ENCODE measurements around the gene MAPKBP1. TPM values are rescaled to one million over a fixed set of nuclear protein-coding genes. Genes with fewer than 3 reads are reported as not detected.

MAPKBP1 gene
- total RNA-seq, 2 experiments from 2014 or later = 16.1 to 16.6 TPM

DNA sequence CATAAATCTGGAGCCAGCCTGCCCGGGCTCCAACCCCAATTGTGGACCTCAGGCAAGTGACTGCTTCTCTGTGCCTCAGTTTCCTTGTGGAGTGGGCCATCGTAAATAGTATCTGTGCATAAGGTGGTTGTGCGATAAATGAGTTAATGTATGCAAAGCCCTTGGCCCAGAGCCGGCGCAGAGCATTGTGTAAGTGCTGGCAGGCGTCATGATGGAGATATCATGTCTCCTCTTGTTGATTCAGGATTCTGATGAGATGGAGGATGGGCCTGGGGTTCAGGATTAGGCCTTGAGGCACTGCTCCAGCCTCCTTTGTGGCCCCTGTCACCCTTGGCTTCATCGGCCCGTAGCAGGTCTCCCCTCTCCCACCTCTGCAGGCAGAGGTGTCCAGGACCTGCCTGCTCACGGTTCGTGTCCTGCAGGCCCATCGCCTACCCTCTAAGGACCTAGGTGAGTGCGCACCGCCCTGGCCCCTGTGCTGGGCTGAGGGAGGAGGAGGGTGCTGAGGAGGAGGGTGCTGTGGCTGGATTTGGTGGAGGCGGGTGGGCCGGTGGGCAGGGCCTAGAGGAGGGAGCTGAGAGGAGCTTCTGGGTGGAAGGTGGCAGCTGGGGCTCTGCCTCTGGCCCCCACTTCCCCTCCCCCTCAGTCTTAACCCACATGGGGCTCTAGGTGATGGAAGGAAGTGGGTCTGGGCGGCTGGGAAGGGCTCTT, 65.7 kb downstream of the MAPKBP1 start:
- peaks cover 4% of the 10 kb centered on the region for H3K4me1 Mint-ChIP-seq (ENCODE audit: low read depth)
- H3K36me3 Mint-ChIP-seq = no peaks in the 10 kb centered on the region
- no peak overlapping the region for H3K27ac Mint-ChIP-seq
- no peak for DNase-seq
- H3K9me3 Mint-ChIP-seq = no peaks in the 10 kb centered on the region
- H3K4me3 Mint-ChIP-seq = no peak overlapping the region
- POLR2A ChIA-PET = no interaction called here
- intact Hi-C loops (cut with micrococcal nuclease) = no loop called here
- H3K27me3 Mint-ChIP-seq = no peaks in the 10 kb centered on the region
- CTCF ChIA-PET = interaction anchor here (0.8 kb wide), 1 partner anchor 63 kb away, joined by 3 read pairs; no protein-coding TSS in a partner anchor

DNA sequence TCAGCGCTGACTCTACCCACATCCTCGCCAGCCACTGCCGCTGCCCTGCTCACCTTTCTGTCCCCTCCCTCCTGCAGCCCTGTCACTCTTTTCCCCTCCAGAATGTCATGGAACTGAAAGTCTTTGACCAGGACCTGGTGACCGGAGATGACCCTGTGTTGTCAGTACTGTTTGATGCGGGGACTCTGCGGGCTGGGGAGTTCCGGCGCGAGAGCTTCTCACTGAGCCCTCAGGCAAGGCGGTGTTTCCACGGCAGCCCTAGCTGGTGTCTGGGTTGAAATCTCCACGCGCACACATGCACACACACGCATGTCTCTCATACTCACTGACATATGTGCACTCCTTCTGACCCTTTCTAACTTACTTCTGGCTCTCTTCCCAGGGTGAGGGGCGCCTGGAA, 66.4 kb downstream of the MAPKBP1 start:
- POLR2A ChIA-PET = interaction anchor here (0.6 kb wide), 1 partner anchor 62 kb away, joined by 3 read pairs; no protein-coding TSS in a partner anchor
- H3K4me1 Mint-ChIP-seq (ENCODE audit: low read depth) = no peaks in the 10 kb centered on the region
- no peak overlapping the region for H3K27ac Mint-ChIP-seq
- no peaks in the 10 kb centered on the region for H3K9me3 Mint-ChIP-seq
- no peak for DNase-seq
- H3K27me3 Mint-ChIP-seq = no peaks in the 10 kb centered on the region
- intact Hi-C loops (cut with micrococcal nuclease) = no loop called here
- H3K36me3 Mint-ChIP-seq = no peaks in the 10 kb centered on the region
- CTCF ChIA-PET = no interaction called here
- H3K4me3 Mint-ChIP-seq = no peak overlapping the region

DNA sequence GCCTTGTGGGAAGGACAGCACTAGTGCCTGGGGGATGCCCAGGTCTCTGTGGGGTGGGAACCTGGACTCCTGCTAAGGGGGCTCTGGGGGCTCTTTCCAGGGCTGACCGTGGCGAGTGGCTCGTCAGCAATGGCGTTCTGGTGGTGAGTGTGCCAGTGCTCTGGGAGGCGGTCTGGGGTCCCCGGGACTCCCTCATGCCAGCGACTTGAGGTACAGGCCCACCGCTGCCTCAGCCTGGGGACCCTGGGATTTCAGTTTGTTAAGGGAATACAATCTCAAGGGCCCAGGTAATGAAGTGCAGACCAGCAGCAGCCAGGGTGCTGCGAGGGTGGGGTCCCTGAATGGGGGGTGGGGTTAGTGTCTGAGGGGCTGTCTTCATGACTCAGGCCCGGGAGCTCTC, 66.8 kb downstream of the MAPKBP1 start:
- intact Hi-C loops (cut with micrococcal nuclease) = no loop called here
- ChIA-PET CTCF (no interaction called here), POLR2A (no interaction called here)
- Mint-ChIP-seq H3K4me1 (ENCODE audit: low read depth) (no peaks in the 10 kb centered on the region), H3K36me3 (peaks cover 2% of the 10 kb centered on the region), H3K27me3 (no peaks in the 10 kb centered on the region), H3K9me3 (no peaks in the 10 kb centered on the region), H3K27ac (no peak overlapping the region), H3K4me3 (no peak overlapping the region)
- no peak for DNase-seq

DNA sequence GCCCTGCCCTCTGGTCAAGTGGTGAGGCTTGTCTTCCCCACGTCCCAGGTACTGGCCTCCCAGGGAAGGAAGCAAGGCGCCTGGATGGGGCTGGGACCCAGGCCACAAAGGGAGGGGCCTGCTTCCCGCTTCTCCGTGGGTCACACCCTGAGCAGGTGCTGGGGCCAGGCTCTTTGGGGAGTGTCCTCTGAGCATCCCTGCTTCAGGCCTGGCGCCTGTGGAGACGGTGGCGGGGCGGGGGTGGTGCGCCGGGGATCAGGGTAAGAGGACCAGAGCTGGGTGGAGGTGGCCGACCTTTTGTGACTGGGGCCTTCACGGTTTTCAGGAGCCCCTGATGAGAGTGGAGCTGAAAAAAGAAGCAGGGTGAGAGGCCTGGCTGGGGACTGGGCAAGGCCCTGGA, 67.9 kb downstream of the MAPKBP1 start:
- H3K27ac Mint-ChIP-seq = no peak overlapping the region
- ChIA-PET POLR2A (no interaction called here), CTCF (no interaction called here)
- H3K36me3 Mint-ChIP-seq = peaks cover 4% of the 10 kb centered on the region
- intact Hi-C loops (cut with micrococcal nuclease) = no loop called here
- no peaks in the 10 kb centered on the region for H3K9me3 Mint-ChIP-seq
- no peaks in the 10 kb centered on the region for H3K4me1 Mint-ChIP-seq (ENCODE audit: low read depth)
- H3K4me3 Mint-ChIP-seq = no peak overlapping the region
- DNase-seq = no peak
- no peaks in the 10 kb centered on the region for H3K27me3 Mint-ChIP-seq

DNA sequence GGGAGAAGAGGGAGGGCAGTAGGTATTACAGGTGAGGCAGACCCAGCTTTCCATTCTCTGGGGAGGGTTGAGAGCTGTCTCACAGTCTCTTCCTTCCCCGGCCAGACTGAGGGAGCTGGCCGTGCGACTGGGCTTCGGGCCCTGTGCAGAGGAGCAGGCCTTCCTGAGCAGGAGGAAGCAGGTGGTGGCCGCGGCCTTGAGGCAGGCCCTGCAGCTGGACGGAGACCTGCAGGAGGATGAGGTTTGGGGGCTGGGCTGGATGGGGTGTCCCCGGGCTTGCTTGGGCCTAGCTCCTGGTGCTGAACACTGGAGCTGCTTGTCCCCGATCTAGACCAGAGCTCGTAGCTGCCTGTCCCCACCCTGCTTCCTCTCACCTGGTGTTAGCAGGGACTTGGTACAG, 69.3 kb downstream of the MAPKBP1 start:
- H3K4me3 Mint-ChIP-seq = no peak overlapping the region
- H3K36me3 Mint-ChIP-seq = peaks cover 10% of the 10 kb centered on the region
- ChIA-PET POLR2A (no interaction called here), CTCF (no interaction called here)
- DNase-seq = no peak
- no peak overlapping the region for H3K27ac Mint-ChIP-seq
- H3K9me3 Mint-ChIP-seq = no peaks in the 10 kb centered on the region
- intact Hi-C loops (cut with micrococcal nuclease) = no loop called here
- H3K27me3 Mint-ChIP-seq = no peaks in the 10 kb centered on the region
- H3K4me1 Mint-ChIP-seq (ENCODE audit: low read depth) = peaks cover 5% of the 10 kb centered on the region

DNA sequence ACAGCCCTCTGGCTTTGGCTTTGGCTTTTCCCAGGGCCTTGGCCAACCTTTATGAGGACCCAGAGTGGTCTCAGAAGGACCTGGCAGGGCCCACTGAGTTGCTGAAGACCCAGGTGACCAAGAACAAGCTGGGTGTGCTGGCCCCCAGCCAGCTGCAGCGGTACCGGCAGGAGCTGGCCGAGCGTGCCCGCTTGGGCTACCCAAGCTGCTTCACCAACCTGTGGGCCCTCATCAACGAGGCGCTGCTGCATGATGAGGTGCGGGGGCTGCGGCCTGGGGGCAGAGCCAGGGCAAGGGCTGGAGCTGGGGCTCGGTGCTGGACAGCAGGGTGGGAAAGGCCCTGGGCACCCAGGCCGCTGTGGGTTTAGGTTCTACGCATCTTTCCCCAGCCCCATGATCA, 70.5 kb downstream of the MAPKBP1 start:
- Mint-ChIP-seq H3K27me3 (no peaks in the 10 kb centered on the region), H3K9me3 (no peaks in the 10 kb centered on the region), H3K36me3 (peaks cover 10% of the 10 kb centered on the region), H3K27ac (no peak overlapping the region), H3K4me3 (no peak overlapping the region), H3K4me1 (ENCODE audit: low read depth) (peaks cover 11% of the 10 kb centered on the region)
- ChIA-PET POLR2A (no interaction called here), CTCF (no interaction called here)
- no peak for DNase-seq
- intact Hi-C loops (cut with micrococcal nuclease) = no loop called here

DNA sequence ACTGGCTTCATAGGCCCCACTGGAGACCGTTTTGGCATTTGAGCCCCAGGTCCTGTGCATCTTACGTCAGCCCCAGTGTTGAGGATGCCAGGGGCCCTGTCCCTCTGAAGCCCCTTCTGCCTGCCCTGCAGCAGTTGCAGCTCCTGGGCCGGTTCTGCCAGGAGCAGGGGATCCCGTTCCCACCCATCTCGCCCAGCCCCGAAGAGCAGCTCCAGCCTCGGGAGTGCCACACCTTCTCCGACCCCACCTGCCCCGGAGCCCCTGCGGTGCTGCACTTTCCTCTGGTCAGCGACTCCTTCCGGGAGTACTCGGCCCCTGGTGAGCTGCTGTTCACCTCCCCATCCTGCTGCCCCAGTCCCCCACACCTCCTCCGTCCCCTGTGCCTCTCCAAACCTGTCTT, 72.9 kb downstream of the MAPKBP1 start:
- DNase-seq = no peak
- Mint-ChIP-seq H3K4me3 (no peak overlapping the region), H3K9me3 (no peaks in the 10 kb centered on the region), H3K4me1 (ENCODE audit: low read depth) (peaks cover 11% of the 10 kb centered on the region), H3K27me3 (no peaks in the 10 kb centered on the region), H3K36me3 (peaks cover 10% of the 10 kb centered on the region), H3K27ac (no peak overlapping the region)
- intact Hi-C loops (cut with micrococcal nuclease) = no loop called here
- ChIA-PET CTCF (no interaction called here), POLR2A (no interaction called here)

DNA sequence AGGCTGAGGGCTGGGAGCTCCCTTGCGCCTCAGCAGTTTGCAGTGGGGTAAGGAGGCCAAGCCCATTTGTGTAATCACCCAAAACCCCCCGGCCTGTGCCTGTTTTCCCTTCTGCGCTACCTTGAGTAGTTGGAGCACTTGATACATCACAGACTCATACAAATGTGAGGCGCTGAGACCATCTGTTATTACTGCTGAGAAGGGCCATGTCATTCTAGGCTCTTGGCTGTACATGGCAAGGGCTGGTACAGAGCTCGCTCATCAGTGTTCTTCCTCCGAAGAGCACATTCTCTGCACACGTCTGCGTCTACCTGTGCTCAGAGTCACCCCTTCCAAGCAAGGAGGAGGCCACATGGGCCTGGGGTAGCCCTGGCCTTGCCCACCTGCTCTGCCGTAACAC, 73.7 kb downstream of the MAPKBP1 start:
- ChIA-PET CTCF (interaction anchor here (0.9 kb wide), 1 partner anchor 57 kb away, joined by 5 read pairs; no protein-coding TSS in a partner anchor), POLR2A (no interaction called here)
- H3K9me3 Mint-ChIP-seq = no peaks in the 10 kb centered on the region
- intact Hi-C loops (cut with micrococcal nuclease) = no loop called here
- DNase-seq = no peak
- no peak overlapping the region for H3K27ac Mint-ChIP-seq
- peaks cover 11% of the 10 kb centered on the region for H3K4me1 Mint-ChIP-seq (ENCODE audit: low read depth)
- no peak overlapping the region for H3K4me3 Mint-ChIP-seq
- H3K27me3 Mint-ChIP-seq = no peaks in the 10 kb centered on the region
- peaks cover 10% of the 10 kb centered on the region for H3K36me3 Mint-ChIP-seq

DNA sequence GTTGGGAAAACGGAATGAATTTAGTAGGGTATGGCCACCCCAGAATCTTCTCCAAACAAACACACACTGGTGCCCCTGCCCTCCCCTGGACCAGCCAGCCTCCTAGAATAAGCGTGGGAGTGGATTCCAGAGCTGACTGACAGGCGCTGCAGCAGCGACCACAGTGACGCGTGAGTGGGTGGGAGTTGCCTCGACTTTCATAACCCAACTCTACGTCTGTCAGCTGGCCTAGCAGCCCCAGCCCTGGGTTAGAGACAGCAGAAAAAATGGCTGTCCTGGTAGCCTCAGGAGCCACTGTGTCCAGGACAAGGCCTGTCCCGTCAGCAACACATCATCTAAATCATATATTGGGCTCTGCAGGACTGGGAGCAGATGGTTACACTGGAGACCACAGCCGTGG, 74.3 kb downstream of the MAPKBP1 start:
- Mint-ChIP-seq H3K4me3 (no peak overlapping the region), H3K36me3 (peaks cover 10% of the 10 kb centered on the region), H3K9me3 (no peaks in the 10 kb centered on the region), H3K27ac (no peak overlapping the region), H3K4me1 (ENCODE audit: low read depth) (peaks cover 11% of the 10 kb centered on the region), H3K27me3 (no peaks in the 10 kb centered on the region)
- ChIA-PET CTCF (interaction anchor here (0.9 kb wide), 1 partner anchor 56 kb away, joined by 5 read pairs; no protein-coding TSS in a partner anchor), POLR2A (no interaction called here)
- peak; percentile 85 for DNase-seq
- intact Hi-C loops (cut with micrococcal nuclease) = no loop called here

DNA sequence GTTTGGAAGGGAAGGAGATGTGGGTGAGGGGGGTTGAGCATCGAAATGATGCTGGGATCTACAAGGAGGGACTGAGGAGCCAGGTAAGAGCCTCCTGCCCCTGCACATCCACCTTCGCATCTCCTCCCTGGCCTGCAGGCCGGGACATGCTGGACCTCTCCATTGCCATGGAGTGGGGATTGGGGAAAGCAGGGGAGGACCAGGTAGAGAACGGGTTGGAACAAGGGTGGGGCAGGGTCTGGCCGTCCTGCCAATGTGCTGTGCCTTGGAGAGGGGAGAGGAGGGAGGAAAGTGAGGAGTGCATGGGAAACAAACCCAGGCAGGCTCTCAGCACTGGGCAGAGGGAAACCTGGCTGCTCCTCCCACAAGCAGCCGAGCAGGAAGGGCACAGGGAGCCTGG, 74.9 kb downstream of the MAPKBP1 start:
- intact Hi-C loops (cut with micrococcal nuclease) = no loop called here
- CTCF ChIA-PET = interaction anchor here (0.9 kb wide), 1 partner anchor 56 kb away, joined by 5 read pairs; no protein-coding TSS in a partner anchor
- no peak overlapping the region for H3K27ac Mint-ChIP-seq

DNA sequence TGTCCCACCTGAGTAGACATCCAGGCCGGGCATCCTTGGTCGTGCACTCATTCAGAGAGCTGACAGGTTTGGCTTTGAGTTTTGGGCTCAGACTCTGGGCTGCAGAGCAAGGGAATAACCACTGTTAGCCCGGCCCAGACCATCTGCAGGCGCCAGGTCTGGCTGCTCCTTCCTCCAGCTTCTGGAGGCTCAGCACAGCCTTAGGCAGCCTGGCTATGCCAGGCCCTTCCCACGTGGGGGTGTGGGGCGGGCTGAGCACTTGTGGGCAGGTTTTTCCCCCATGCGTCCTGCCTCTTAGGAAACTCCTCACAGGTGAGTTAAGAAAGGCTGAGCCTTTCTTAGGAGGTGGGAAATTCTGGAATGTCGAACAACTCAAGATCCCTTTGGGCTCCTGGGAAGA, 75.6 kb downstream of the MAPKBP1 start:
- ChIA-PET CTCF (no interaction called here), POLR2A (no interaction called here)
- H3K27ac Mint-ChIP-seq = no peak overlapping the region
- peaks cover 10% of the 10 kb centered on the region for H3K36me3 Mint-ChIP-seq
- H3K27me3 Mint-ChIP-seq = no peaks in the 10 kb centered on the region
- no peak for DNase-seq
- no peak overlapping the region for H3K4me3 Mint-ChIP-seq
- peaks cover 11% of the 10 kb centered on the region for H3K4me1 Mint-ChIP-seq (ENCODE audit: low read depth)
- H3K9me3 Mint-ChIP-seq = no peaks in the 10 kb centered on the region
- intact Hi-C loops (cut with micrococcal nuclease) = no loop called here

More for the DNA sequence above, 74.9 kb downstream of the MAPKBP1 start:
- Mint-ChIP-seq H3K9me3 (no peaks in the 10 kb centered on the region), H3K4me3 (no peak overlapping the region), H3K27me3 (no peaks in the 10 kb centered on the region), H3K4me1 (ENCODE audit: low read depth) (peaks cover 11% of the 10 kb centered on the region), H3K36me3 (peaks cover 10% of the 10 kb centered on the region)
- POLR2A ChIA-PET = no interaction called here
- DNase-seq = no peak

DNA sequence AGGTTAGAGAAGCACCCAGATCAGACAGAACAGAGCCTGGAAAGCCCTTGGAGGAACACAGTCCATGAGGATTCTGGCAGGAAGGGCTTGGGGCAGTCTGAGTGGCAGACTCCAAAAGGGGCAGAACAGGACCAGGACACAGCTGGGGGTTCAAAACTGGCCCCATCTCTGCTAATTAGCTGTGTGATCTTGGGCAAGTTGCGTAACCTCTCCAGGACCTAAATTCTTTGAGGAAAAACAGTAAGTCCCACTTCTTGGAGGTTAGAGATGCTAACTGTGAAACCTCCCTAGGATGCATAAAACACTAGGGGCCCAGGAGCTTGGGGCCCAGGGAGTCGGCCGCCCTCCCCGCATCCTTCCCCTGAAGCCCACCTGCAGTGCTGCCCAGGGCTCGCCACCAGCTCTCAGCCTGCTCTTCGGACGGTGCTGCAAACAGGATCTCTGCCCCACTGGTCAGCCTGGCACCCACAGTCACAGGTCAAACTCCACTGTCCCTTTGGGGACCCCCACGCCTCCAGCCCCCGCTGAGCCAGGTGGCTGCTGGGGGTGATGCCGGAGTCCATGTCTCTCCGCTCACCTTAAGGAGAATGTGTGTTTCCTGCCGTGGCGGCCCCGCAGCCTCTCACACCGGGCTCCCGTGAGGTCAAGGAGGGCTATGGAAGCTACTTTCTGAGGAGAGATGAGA, 76.3 kb downstream of the MAPKBP1 start:
- H3K4me3 Mint-ChIP-seq = no peak overlapping the region
- intact Hi-C loops (cut with micrococcal nuclease) = no loop called here
- H3K9me3 Mint-ChIP-seq = no peaks in the 10 kb centered on the region
- DNase-seq = no peak
- H3K27ac Mint-ChIP-seq = no peak overlapping the region
- H3K27me3 Mint-ChIP-seq = no peaks in the 10 kb centered on the region
- H3K4me1 Mint-ChIP-seq (ENCODE audit: low read depth) = peaks cover 11% of the 10 kb centered on the region
- POLR2A ChIA-PET = no interaction called here
- CTCF ChIA-PET = no interaction called here
- peaks cover 10% of the 10 kb centered on the region for H3K36me3 Mint-ChIP-seq

DNA sequence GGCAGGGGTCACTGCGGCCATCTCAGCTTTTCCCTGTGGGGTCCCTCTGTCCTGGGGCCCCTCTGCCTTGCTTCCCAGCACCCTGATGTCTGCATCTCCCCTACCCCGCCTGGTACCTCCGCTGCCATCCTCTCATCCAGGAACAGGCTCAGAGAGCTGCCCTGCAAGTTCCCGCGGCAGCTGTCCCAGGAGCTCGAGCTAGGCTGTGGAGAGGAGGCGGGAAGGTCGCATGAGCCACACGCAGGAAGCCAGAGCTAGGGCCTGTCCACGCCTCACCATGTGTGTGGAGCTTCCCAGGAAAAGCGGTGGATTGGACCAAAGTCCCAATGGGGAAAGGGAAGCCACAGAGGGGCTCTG, 76.9 kb downstream of the MAPKBP1 start:
- Mint-ChIP-seq H3K4me3 (no peak overlapping the region), H3K4me1 (ENCODE audit: low read depth) (peaks cover 11% of the 10 kb centered on the region), H3K27me3 (no peaks in the 10 kb centered on the region), H3K9me3 (no peaks in the 10 kb centered on the region), H3K36me3 (peaks cover 8% of the 10 kb centered on the region), H3K27ac (no peak overlapping the region)
- DNase-seq = no peak
- ChIA-PET POLR2A (no interaction called here), CTCF (no interaction called here)
- intact Hi-C loops (cut with micrococcal nuclease) = no loop called here
